OCI-LY1 (cell line): ENCODE data around the gene ZFYVE28.

Experiments used
- EZH2 ChIP-seq: fragments of 200-600 bp; sonication (generic), shearing (Covaris generic); IDR thresholded peaks from 2 replicates; pipeline ENCODE4 v1.8.0; 2017; ENCODE audit warnings: borderline replicate concordance, mixed run types, mild to moderate bottlenecking, antibody characterized with exemption, low read length, moderate library complexity, mixed read lengths
- TF ChIP-seq, protein P1 (sequence below): fragments of 200-600 bp; sonication (generic), shearing (Covaris generic); IDR thresholded peaks from 2 replicates; pipeline ENCODE4 v1.5.1; 2017; ENCODE audit warnings: mild to moderate bottlenecking, antibody characterized with exemption, low read length, moderate library complexity, mixed read lengths

DNA sequence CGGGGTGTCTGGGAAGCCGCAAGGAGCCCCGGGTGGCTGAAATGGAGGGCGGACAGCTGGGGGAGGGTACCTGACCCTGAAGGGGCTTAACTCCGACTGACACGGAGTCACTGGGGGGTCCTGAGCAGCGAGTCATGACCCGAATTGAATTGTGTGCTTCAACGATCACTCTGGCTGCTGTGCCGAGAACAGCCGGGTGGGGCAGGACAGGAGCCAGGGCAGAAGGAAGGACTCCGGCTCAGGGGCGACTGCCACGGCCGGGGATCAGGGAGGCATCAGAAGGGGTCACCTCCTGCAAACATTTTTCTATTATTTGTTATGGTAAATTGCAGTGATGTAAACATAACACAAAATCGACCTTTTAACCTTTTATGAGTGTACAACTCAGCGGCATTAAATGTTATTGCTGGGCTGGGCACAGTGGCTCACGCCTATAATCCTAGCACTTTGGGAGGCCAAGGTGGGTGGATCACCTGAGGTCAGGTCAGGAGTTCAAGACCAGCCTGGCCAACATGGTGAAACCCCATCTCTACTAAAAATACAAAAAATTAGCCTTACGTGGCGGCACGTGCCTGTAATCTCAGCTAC, 21.6 kb downstream of the ZFYVE28 start:
- TF ChIP-seq, protein P1, sequence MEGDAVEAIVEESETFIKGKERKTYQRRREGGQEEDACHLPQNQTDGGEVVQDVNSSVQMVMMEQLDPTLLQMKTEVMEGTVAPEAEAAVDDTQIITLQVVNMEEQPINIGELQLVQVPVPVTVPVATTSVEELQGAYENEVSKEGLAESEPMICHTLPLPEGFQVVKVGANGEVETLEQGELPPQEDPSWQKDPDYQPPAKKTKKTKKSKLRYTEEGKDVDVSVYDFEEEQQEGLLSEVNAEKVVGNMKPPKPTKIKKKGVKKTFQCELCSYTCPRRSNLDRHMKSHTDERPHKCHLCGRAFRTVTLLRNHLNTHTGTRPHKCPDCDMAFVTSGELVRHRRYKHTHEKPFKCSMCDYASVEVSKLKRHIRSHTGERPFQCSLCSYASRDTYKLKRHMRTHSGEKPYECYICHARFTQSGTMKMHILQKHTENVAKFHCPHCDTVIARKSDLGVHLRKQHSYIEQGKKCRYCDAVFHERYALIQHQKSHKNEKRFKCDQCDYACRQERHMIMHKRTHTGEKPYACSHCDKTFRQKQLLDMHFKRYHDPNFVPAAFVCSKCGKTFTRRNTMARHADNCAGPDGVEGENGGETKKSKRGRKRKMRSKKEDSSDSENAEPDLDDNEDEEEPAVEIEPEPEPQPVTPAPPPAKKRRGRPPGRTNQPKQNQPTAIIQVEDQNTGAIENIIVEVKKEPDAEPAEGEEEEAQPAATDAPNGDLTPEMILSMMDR: no peak
- no peak for TF ChIP-seq EZH2
